Keratinocyte (primary cell): ENCODE results near the gene CSNK1G1. TPM values are rescaled to one million over a fixed set of nuclear protein-coding genes. Genes with fewer than 3 reads are reported as not detected.

Experiments
- DNase-seq: peaks from one replicate; pipeline ENCODE4 v3.0.0-alpha.2; 2011; ENCODE audit warnings: low read depth, missing footprints, low spot score
- FAIRE-seq: peaks from 2 replicates; lab custom pipeline; 2011; peaks lifted over from hg19 to GRCh38; lab: Jason Lieb, UNC
- H2AFZ ChIP-seq: 2 replicates; pipeline ENCODE4 v1.6.0; 2012; ENCODE audit warnings: low read length, control low read depth, inconsistent platforms; ENCODE audit not compliant: control insufficient read depth
- H3K27ac ChIP-seq: 2 replicates; pipeline ENCODE4 v1.5.1; 2011; ENCODE audit warnings: low read length; ENCODE audit not compliant: control insufficient read depth, insufficient read depth
- H3K27me3 ChIP-seq: 3 replicates; pipeline ENCODE4 v1.6.0; 2011; ENCODE audit warnings: low read length; ENCODE audit not compliant: control insufficient read depth, insufficient read depth; ENCODE audit errors: extremely low read depth
- H3K36me3 ChIP-seq, 2 experiments: 2 replicates in 1 of 2; 3 replicates in 1 of 2; pipeline ENCODE4 v1.5.1; 2011; ENCODE audit warnings: low read length in 2 of 2, mild to moderate bottlenecking in 1 of 2; ENCODE audit not compliant: control insufficient read depth in 2 of 2, insufficient read depth in 2 of 2; ENCODE audit errors: extremely low read depth in 1 of 2
- H3K4me1 ChIP-seq: 3 replicates; pipeline ENCODE4 v1.5.1; 2011; ENCODE audit warnings: low read length; ENCODE audit not compliant: control insufficient read depth, insufficient read depth; ENCODE audit errors: extremely low read depth
- H3K4me2 ChIP-seq: 3 replicates; pipeline ENCODE4 v1.6.0; 2011; ENCODE audit warnings: low read depth, low read length; ENCODE audit not compliant: control insufficient read depth, insufficient read depth; ENCODE audit errors: extremely low read depth
- H3K4me3 ChIP-seq, 3 experiments: fragments of 200-600 bp in 1 of 3; sonication (generic) in 1 of 3; 2 replicates in 2 of 3; 3 replicates in 1 of 3; pipeline ENCODE4 v1.5.1; 2011 to 2016; ENCODE audit warnings: low read length in 3 of 3, mild to moderate bottlenecking in 3 of 3, control low read depth in 2 of 3, inconsistent platforms in 1 of 3, low read depth in 1 of 3, mixed read lengths in 1 of 3, mixed run types in 1 of 3, moderate library complexity in 1 of 3; ENCODE audit not compliant: control insufficient read depth in 2 of 3, insufficient read depth in 2 of 3; ENCODE audit errors: extremely low read depth in 1 of 3
- H3K79me2 ChIP-seq: 2 replicates; pipeline ENCODE4 v1.6.0; 2012; ENCODE audit warnings: low read length; ENCODE audit not compliant: control insufficient read depth, insufficient read depth
- H3K9ac ChIP-seq: 3 replicates; pipeline ENCODE4 v1.6.0; 2011; ENCODE audit warnings: low read length; ENCODE audit not compliant: control insufficient read depth, insufficient read depth; ENCODE audit errors: extremely low read depth
- H3K9me1 ChIP-seq: 3 replicates; pipeline ENCODE4 v1.6.0; 2011; ENCODE audit warnings: low read length; ENCODE audit not compliant: control insufficient read depth, insufficient read depth; ENCODE audit errors: extremely low read depth
- H3K9me3 ChIP-seq: 2 replicates; pipeline ENCODE4 v1.5.1; 2012; ENCODE audit warnings: low read depth, low read length; ENCODE audit not compliant: control insufficient read depth
- H4K20me1 ChIP-seq: 3 replicates; pipeline ENCODE4 v1.6.0; 2011; ENCODE audit warnings: low read length; ENCODE audit not compliant: control insufficient read depth, insufficient read depth; ENCODE audit errors: extremely low read depth
- CTCF ChIP-seq, 3 experiments: IDR thresholded peaks in 1 of 3; conservative IDR thresholded peaks in 1 of 3; optimal IDR thresholded peaks in 1 of 3; 2 replicates in 2 of 3; 3 replicates in 1 of 3; pipeline versions ENCODE3 to v1.5.1; 2011; ENCODE audit warnings: low read length in 3 of 3, mild to moderate bottlenecking in 3 of 3, moderate library complexity in 2 of 3, control low read depth in 1 of 3, inconsistent platforms in 1 of 3; ENCODE audit not compliant: insufficient read depth in 2 of 3; ENCODE audit errors: extremely low read depth in 1 of 3
- EZH2 ChIP-seq: IDR thresholded peaks from one replicate; pipeline ENCODE4 v1.6.1; 2012; ENCODE audit warnings: inconsistent platforms, mild to moderate bottlenecking, low read length, moderate library complexity
- dilution Hi-C: fragments of 300-500 bp; cut with MboI; formaldehyde crosslinking; loops from one replicate; pipeline ENCODE4 v1.7.0; 2020; ENCODE audit warnings: low sequenced_read_pairs; ENCODE audit not compliant: extremely low pct_ligation_motif_present
- polyA plus RNA-seq, 5 experiments: library from polyadenylated mRNA; depleted of rRNA in 3 of 5; stranded (reverse) in 3 of 5; stranded (forward) in 1 of 5; unstranded in 1 of 5; fragments of >200 nt; gene quantifications; 1 replicate in 1 of 5; 2 replicates in 3 of 5; 3 replicates in 1 of 5; pipeline versions ENCODE4 v1.2.1 to v1.2.3, GENCODE V29; 2011 to 2012; ENCODE audit warnings: missing spikeins in 2 of 5, low read depth in 1 of 5, low replicate concordance in 1 of 5

The CSNK1G1 gene
- polyA plus RNA-seq, 1 donor (not counting 4 experiments of a cell fraction or from before 2014, with no cell fraction given) = 28.9 TPM

DNA sequence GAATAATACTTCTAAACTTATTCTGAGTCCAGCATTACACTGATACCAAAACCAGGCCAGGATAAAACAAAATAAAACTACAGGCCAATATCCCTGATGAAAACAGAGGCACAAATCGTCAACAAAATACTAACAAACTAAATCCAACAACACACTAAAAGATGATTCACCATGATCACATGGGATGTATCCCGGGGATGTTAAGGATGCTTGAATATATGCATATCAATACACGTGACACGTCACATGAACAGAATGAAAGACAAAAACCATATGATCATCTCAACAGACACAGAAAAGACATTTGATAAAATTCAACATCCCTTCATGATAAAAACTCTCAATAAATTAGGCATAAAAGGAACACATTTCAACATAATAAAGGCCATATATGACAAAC lies 91.5 kb downstream of the CSNK1G1 start:
- H2AFZ ChIP-seq = no peak overlapping the region
- H3K9me1 ChIP-seq = no peaks in the 10 kb centered on the region
- H3K4me3 ChIP-seq = no peak overlapping the region
- dilution Hi-C loops = no loop called here
- no peaks in the 10 kb centered on the region for H3K36me3 ChIP-seq
- H3K4me2 ChIP-seq = no peak overlapping the region
- no peaks in the 10 kb centered on the region for H3K27me3 ChIP-seq
- no peaks in the 10 kb centered on the region for H4K20me1 ChIP-seq
- FAIRE-seq = no peak
- no peak overlapping the region for H3K27ac ChIP-seq
- H3K4me1 ChIP-seq = no peaks in the 10 kb centered on the region
- no peaks in the 10 kb centered on the region for H3K9me3 ChIP-seq
- TF ChIP-seq EZH2 = no peak
- no peak for DNase-seq
- H3K79me2 ChIP-seq = peaks cover 67% of the 10 kb centered on the region
- no peak overlapping the region for H3K9ac ChIP-seq

DNA sequence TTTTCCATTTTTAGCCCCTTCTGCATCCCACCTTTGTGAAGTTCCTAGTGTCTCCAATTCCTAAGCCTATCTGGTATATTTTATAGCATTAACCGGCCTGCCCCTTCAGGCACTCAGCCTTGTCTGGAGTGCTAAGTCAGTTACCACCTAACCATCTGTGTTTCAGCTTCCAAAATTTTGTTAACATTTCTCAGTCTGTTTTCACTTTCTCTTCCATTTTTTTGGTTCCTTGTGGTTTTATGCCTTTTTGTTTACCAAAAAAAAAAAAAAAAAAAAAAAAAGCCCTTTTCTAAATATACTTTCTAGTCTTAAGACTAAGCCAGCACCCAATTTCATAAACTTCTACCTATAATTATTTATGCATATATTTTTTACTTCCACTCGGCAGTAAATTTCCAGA lies 92.4 kb downstream of the CSNK1G1 start:
- no peaks in the 10 kb centered on the region for H3K9me1 ChIP-seq
- peaks cover 63% of the 10 kb centered on the region for H3K79me2 ChIP-seq
- no peaks in the 10 kb centered on the region for H3K4me1 ChIP-seq
- H3K9ac ChIP-seq = no peak overlapping the region
- no peak overlapping the region for H3K27ac ChIP-seq
- H3K9me3 ChIP-seq = no peaks in the 10 kb centered on the region
- H4K20me1 ChIP-seq = no peaks in the 10 kb centered on the region
- dilution Hi-C loops = no loop called here
- no peak overlapping the region for H2AFZ ChIP-seq
- TF ChIP-seq EZH2 = no peak
- no peak for TF ChIP-seq CTCF (optimal IDR thresholded peaks at IDR 0.05 in 1 of 3, IDR thresholded peaks at IDR 0.05 in 1 of 3, conservative IDR thresholded peaks at IDR 0.05 in 1 of 3; ENCODE audit: extremely low read depth in 1 of 3, insufficient read depth in 2 of 3, low read length in 3 of 3)
- no peaks in the 10 kb centered on the region for H3K27me3 ChIP-seq
- no peak overlapping the region for H3K4me3 ChIP-seq
- no peak for DNase-seq
- FAIRE-seq = no peak
- H3K4me2 ChIP-seq = no peak overlapping the region
- H3K36me3 ChIP-seq = no peaks in the 10 kb centered on the region

- no peak overlapping the region for H3K4me2 ChIP-seq
- H3K9me1 ChIP-seq = no peaks in the 10 kb centered on the region
- H3K9me3 ChIP-seq = no peaks in the 10 kb centered on the region
- dilution Hi-C loops = no loop called here
- H3K4me1 ChIP-seq = no peaks in the 10 kb centered on the region
- peaks cover 0 to 4% of the 10 kb centered on the region in 2 experiments for H3K36me3 ChIP-seq
- no peak overlapping the region for H3K9ac ChIP-seq
- H3K79me2 ChIP-seq = peaks cover 29% of the 10 kb centered on the region
- H3K4me3 ChIP-seq = no peak overlapping the region
- H2AFZ ChIP-seq = no peak overlapping the region
- H4K20me1 ChIP-seq = no peaks in the 10 kb centered on the region
- no peaks in the 10 kb centered on the region for H3K27me3 ChIP-seq
- FAIRE-seq = no peak
- no peak for DNase-seq
- TF ChIP-seq CTCF (optimal IDR thresholded peaks at IDR 0.05 in 1 of 3, IDR thresholded peaks at IDR 0.05 in 1 of 3, conservative IDR thresholded peaks at IDR 0.05 in 1 of 3; ENCODE audit: extremely low read depth in 1 of 3, insufficient read depth in 2 of 3, low read length in 3 of 3) (no peak), EZH2 (no peak)
- no peak overlapping the region for H3K27ac ChIP-seq
These were observed 99.9 kb downstream of the CSNK1G1 start for GRCh38 chr15:64256051-64256450.
